Gastroesophageal sphincter (tissue), 4 donors: ENCODE results near the gene SNAP29. TPM values are rescaled to one million over a fixed set of nuclear protein-coding genes. Genes with fewer than 3 reads are reported as not detected.
"Not testable (repeated sequence)": the region's sequence is repeated elsewhere in the genome, so short reads cannot be mapped to it uniquely, and the experiment has no call there.

Experiments used
- ATAC-seq: fragments of 150-250 bp; one replicate; pipeline ENCODE4 v1.9.1; 2016; ENCODE audit warnings: mild to moderate bottlenecking, moderate library complexity
- H3K27ac ChIP-seq, 4 donors: fragments of 200-600 bp; sonication (generic) in 3 of 4; 1 replicate in 3 of 4; 2 replicates in 1 of 4; pipeline ENCODE4 v1.5.1; 2016 to 2019
- H3K27me3 ChIP-seq: fragments of 200-600 bp; sonication (generic); one replicate; pipeline ENCODE4 v1.5.1; 2019
- H3K36me3 ChIP-seq, 2 donors: fragments of 200-600 bp; sonication (generic); one replicate each; pipeline ENCODE4 v1.5.1; 2019; ENCODE audit warnings: control low read depth in 1 of 2
- H3K4me1 ChIP-seq, 3 donors: fragments of 200-600 bp; sonication (generic); 1 replicate in 2 of 3; 2 replicates in 1 of 3; pipeline ENCODE4 v1.5.1; 2016 to 2019; ENCODE audit warnings: control low read depth in 2 of 3
- H3K4me3 ChIP-seq, 2 donors: fragments of 200-600 bp; sonication (generic); one replicate each; pipeline ENCODE4 v1.5.1; 2019; ENCODE audit warnings: mild to moderate bottlenecking in 1 of 2, moderate library complexity in 1 of 2
- H3K9me3 ChIP-seq, 3 donors: fragments of 200-600 bp; sonication (generic); one replicate each; pipeline ENCODE4 v1.5.1; 2017 to 2019; ENCODE audit warnings: control low read depth in 2 of 3
- EP300 ChIP-seq: sonication (generic); formaldehyde crosslinking; IDR thresholded peaks from one replicate; pipeline ENCODE4 v1.6.1; 2017; ENCODE audit warnings: antibody characterized with exemption, mild to moderate bottlenecking
- POLR2A ChIP-seq, 2 donors: fragments of 450-650 bp; IDR thresholded peaks; one replicate each; pipeline ENCODE4 v1.6.1; 2017; ENCODE audit warnings: antibody characterized with exemption in 2 of 2, mild to moderate bottlenecking in 2 of 2, moderate library complexity in 1 of 2
- POLR2AphosphoS5 ChIP-seq: sonication (generic); formaldehyde crosslinking; IDR thresholded peaks from one replicate; pipeline ENCODE4 v1.6.1; 2017; ENCODE audit warnings: antibody characterized with exemption
- WGBS, 2 donors: methylation state at CpG; one replicate each; pipeline ENCODE4 v1.1.5; 2018; ENCODE audit warnings: low coverage in 1 of 2; 5-methylcytosine and 5-hydroxymethylcytosine counted together
- total RNA-seq, 4 donors: library from RNA; depleted of rRNA; stranded (reverse); fragments of >200 nt; gene quantifications; one replicate each; pipeline ENCODE4 v1.1.0, GENCODE V29; 2016
- TF ChIP-seq, protein P1 (sequence below), 4 experiments: fragments of 200-600 bp in 2 of 4; fragments of 450-650 bp in 2 of 4; sonication (generic) in 1 of 4; IDR thresholded peaks; one replicate each; pipeline ENCODE4 v1.5.1; 2017 to 2019; ENCODE audit warnings: antibody characterized with exemption in 4 of 4, mild to moderate bottlenecking in 2 of 4, moderate library complexity in 2 of 4

The SNAP29 gene
- total RNA-seq, 4 donors from 2014 or later, result 22.1 to 33.8 (median 27.1) TPM

DNA sequence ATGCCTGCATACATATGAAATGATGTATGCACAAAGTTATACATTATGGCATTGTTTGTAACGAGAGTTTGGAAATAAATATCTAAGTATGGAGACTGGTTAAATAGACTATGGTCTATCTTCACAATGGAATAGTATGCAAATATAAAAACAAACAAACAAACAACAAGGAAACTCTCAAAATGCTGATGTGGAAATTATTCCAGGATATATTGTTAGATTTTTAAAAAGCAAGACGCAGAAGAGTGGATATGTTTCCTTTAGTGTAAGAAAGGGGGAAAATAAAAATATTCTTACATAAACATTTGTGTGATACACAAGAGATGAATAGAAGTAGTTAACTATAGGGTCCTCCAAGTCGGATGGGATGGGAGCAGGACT, 47.6 kb downstream of the SNAP29 start:
- Histone ChIP-seq H3K27ac (no peak overlapping the region), H3K27me3 (no peaks in the 10 kb centered on the region), H3K9me3 (no peaks in the 10 kb centered on the region), H3K36me3 (no peaks in the 10 kb centered on the region), H3K4me1 (no peaks in the 10 kb centered on the region), H3K4me3 (no peak overlapping the region)
- WGBS, 2 donors, result 72 to 79% methylated on average over 3 of the region's 3 CpGs
- TF ChIP-seq POLR2AphosphoS5 (no peak), EP300 (no peak), POLR2A (IDR thresholded peaks at IDR 0.05) (no peak)
- TF ChIP-seq, protein P1, sequence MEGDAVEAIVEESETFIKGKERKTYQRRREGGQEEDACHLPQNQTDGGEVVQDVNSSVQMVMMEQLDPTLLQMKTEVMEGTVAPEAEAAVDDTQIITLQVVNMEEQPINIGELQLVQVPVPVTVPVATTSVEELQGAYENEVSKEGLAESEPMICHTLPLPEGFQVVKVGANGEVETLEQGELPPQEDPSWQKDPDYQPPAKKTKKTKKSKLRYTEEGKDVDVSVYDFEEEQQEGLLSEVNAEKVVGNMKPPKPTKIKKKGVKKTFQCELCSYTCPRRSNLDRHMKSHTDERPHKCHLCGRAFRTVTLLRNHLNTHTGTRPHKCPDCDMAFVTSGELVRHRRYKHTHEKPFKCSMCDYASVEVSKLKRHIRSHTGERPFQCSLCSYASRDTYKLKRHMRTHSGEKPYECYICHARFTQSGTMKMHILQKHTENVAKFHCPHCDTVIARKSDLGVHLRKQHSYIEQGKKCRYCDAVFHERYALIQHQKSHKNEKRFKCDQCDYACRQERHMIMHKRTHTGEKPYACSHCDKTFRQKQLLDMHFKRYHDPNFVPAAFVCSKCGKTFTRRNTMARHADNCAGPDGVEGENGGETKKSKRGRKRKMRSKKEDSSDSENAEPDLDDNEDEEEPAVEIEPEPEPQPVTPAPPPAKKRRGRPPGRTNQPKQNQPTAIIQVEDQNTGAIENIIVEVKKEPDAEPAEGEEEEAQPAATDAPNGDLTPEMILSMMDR (IDR thresholded peaks at IDR 0.05), result no peak
- ATAC-seq, result no peak

DNA sequence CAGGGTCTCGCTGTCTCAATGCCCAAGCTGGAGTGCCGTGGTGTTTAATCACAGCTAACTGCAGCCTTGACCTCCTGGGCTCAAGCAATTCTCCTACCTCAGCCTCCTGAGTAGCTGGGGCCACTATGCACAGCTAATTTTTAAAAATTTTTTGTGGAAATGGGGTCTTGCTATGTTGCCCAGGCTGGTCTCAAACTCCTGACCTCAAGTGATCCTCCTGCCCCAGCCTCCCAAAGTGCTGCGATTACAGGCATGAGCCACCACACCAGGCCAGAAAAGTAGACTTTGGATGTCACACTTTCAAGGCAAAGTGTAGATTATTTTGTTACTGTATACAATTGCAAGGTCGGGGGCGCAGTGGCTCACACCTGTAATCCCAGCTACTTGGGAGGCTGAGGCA, 49.9 kb downstream of the SNAP29 start:
- not testable (repeated sequence) for H3K27ac ChIP-seq, H3K9me3 ChIP-seq, H3K36me3 ChIP-seq, H3K27me3 ChIP-seq, ATAC-seq, H3K4me1 ChIP-seq, H3K4me3 ChIP-seq
- WGBS, 2 donors, result 87 to 100% methylated on average over 2 to 5 of the region's 5 CpGs

DNA sequence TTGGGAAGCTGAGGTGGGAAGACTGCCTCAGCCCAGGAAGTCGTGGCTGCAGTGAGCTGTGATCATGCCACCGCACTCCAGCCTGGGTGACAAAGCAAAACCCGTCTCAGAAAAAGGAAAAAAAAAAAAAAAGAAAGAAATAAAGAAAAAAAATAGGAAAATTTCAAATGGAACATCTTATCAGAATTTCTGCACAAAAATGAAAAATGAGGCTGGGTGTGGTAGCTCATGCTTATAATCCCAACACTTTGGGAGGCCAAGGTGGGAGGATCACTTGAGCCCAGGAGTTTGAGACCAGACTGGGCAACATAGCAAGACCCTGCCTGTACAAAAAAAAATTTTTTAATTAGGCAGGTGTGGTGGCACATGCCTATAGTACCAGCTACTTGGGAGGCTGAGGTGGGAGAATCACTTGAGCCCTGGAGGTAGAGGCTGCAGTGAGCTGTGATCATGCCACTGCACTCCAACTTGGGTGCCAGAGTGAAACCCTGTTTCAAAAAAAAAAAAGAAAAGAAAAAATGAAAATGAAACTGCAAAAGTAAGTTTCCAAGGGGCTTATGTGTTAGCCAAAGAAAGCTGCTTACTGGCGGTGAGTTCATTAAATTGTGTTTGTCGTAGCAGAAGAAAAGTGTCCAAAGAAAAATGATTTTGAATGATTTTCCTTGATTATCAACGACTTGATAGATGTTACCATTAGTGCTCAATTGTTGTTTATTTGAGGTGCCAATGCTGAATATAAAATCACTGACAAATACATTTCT, 50.9 kb downstream of the SNAP29 start:
- H3K36me3 ChIP-seq, result no peaks in the 10 kb centered on the region
- TF ChIP-seq POLR2AphosphoS5 (no peak), EP300 (no peak)
- H3K9me3 ChIP-seq, result no peaks in the 10 kb centered on the region
- ATAC-seq, result no peak
- H3K4me3 ChIP-seq, result no peak overlapping the region
- no peaks in the 10 kb centered on the region for H3K4me1 ChIP-seq
- no peak overlapping the region for H3K27ac ChIP-seq
- no peaks in the 10 kb centered on the region for H3K27me3 ChIP-seq
- WGBS, 2 donors, result 67 to 73% methylated on average over 3 to 6 of the region's 6 CpGs

DNA sequence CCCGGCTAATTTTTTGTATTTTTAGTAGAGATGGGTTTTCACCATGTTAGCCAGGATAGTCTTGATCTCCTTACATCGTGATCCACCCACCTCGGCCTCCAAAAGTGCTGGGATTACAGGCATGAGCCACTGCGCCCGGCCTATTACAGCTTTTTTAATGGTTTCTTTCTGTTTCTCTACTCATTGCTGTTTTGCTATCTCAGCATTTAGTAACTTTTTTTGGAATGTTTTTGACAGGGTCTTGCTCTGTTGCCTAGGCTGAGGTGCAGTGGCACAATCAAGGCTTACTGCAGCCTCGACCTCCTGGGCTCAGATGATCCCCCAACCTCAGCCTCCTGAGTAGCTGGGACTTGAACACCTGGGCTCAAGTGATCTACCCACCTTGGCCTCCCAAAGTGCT, 53.7 kb downstream of the SNAP29 start:
- H3K27ac ChIP-seq, result no peak overlapping the region
- ATAC-seq, result no peak
- no peaks in the 10 kb centered on the region for H3K9me3 ChIP-seq
- TF ChIP-seq POLR2AphosphoS5 (no peak), POLR2A (IDR thresholded peaks at IDR 0.05) (no peak), EP300 (no peak)
- TF ChIP-seq, protein P1 (IDR thresholded peaks at IDR 0.05), result no peak
- H3K27me3 ChIP-seq, result no peaks in the 10 kb centered on the region
- 86 to 100% methylated on average over 1 to 5 of the region's 6 CpGs for WGBS, 2 donors
- no peaks in the 10 kb centered on the region for H3K36me3 ChIP-seq
- no peak overlapping the region for H3K4me3 ChIP-seq
- peaks cover 0 to 10% (median 0%) of the 10 kb centered on the region in 3 donors for H3K4me1 ChIP-seq

DNA sequence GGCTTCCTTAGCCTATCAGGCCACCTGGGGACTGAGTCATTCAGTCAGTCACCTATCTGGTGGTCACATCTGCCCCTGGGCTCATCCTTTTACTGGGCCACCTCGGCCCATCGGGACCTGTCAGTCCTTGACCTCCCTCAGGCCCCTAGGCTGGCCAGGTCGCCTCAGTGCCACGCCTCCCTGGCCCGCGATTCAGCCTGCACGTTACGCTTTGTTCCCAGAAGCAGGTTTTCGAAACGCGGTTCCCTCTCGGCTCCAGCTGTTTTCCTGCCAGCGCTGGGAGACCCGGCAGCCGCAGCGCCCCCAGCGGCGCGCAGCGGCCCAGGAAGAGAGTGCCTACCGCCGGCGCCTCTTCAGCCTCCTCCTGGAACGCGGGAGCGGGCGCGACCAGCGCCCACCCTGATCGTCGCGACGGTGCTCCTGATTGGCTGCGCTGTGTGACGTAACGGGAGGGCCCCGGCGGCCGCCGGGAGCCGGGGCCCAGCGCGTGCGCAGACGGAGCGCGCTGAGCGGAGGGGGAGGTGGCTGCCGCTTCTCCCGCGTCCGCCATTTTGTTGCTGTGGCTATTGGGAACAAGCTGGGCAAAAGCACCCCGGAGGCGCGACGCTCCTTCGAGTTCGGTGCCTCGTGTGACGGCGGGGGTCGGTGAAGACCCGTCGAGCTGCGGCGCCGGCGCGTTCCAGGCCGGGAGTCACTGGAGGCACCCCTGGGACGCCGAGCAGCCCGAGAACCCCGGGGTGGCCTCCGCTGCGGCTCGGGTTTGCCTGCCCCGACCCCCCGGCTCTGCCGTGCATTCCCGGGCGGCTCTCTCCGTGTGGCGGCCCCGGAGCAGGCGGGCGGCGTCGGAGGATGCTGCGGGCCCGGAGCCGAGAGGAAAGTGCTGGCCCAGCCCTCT, 58.4 kb downstream of the SNAP29 start, which contains the start of gene CRKL:
CRKL (plus strand) TSS at position 492 of the 895 bp plus-strand sequence. CDS start 528 bp downstream, outside the sequence.
- H3K27me3 ChIP-seq, result no peaks in the 10 kb centered on the region
- H3K4me1 ChIP-seq, result peaks cover 0 to 43% (median 6%) of the 10 kb centered on the region in 3 donors
- no peaks in the 10 kb centered on the region for H3K36me3 ChIP-seq
- H3K4me3 ChIP-seq, result peak within 1 kb of the TSS; percentile 73 to 95
- ATAC-seq, result peak; percentile 100
- no peaks in the 10 kb centered on the region for H3K9me3 ChIP-seq
- TF ChIP-seq, protein P1 (IDR thresholded peaks at IDR 0.05), result peak in 3 of 4 experiments; percentile 92 to 95 (median 95)
- peak; percentile 76 for TF ChIP-seq POLR2AphosphoS5
- TF ChIP-seq POLR2A (IDR thresholded peaks at IDR 0.05), result peak; percentile 77 to 84
- no peak for TF ChIP-seq EP300
- WGBS, 2 donors, result 0% methylated on average over 7 to 11 of the region's 92 CpGs
- peak within 1 kb of the TSS; percentile 76 to 100 (median 93) for H3K27ac ChIP-seq
